GM18505 (cell line): ENCODE data around the gene PTK7.

Experiments used
- ATAC-seq: cut with Tn5 transposase; IDR thresholded peaks from one replicate; pipeline ENCODE4 v1.9.1; 2021; ENCODE audit not compliant: unreplicated experiment
- POLR2A ChIP-seq: IDR thresholded peaks from 4 replicates; pipeline ENCODE4 v1.6.1; 2011; ENCODE audit warnings: borderline replicate concordance; ENCODE audit not compliant: insufficient read depth, insufficient read length; ENCODE audit errors: extremely low read depth

Gene PTK7

GRCh38 chr6:43185391-43185985, 109.4 kb downstream of the PTK7 start:
- TF ChIP-seq POLR2A, result no peak
- ATAC-seq, result no peak

- ATAC-seq, result no peak
- TF ChIP-seq POLR2A, result no peak
These were observed 109.9 kb downstream of the PTK7 start for GRCh38 chr6:43186019-43186418.

- ATAC-seq, result no peak
- TF ChIP-seq POLR2A, result no peak
These were observed 110.6 kb downstream of the PTK7 start for GRCh38 chr6:43186706-43187105.

GRCh38 chr6:43187821-43188220, 111.7 kb downstream of the PTK7 start:
- ATAC-seq, result no peak
- no peak for TF ChIP-seq POLR2A

GRCh38 chr6:43188426-43188825, 112.3 kb downstream of the PTK7 start:
- TF ChIP-seq POLR2A, result no peak
- ATAC-seq, result no peak

- TF ChIP-seq POLR2A, result no peak
- no peak for ATAC-seq
These were observed 113.7 kb downstream of the PTK7 start for GRCh38 chr6:43189776-43190304.

- no peak for TF ChIP-seq POLR2A
- no peak for ATAC-seq
These were observed 116.8 kb downstream of the PTK7 start for GRCh38 chr6:43192911-43193310.

GRCh38 chr6:43193929-43194328, 117.8 kb downstream of the PTK7 start:
- TF ChIP-seq POLR2A, result no peak
- no peak for ATAC-seq

GRCh38 chr6:43196337-43196736, 120.2 kb downstream of the PTK7 start:
- TF ChIP-seq POLR2A, result no peak
- ATAC-seq, result no peak

- ATAC-seq, result no peak
- TF ChIP-seq POLR2A, result no peak
These were observed 123.8 kb downstream of the PTK7 start for GRCh38 chr6:43199912-43200311.

- no peak for ATAC-seq
- no peak for TF ChIP-seq POLR2A
These were observed 124.4 kb downstream of the PTK7 start for GRCh38 chr6:43200541-43200940.

GRCh38 chr6:43202451-43202850, 126.3 kb downstream of the PTK7 start:
- no peak for TF ChIP-seq POLR2A
- ATAC-seq, result no peak

GRCh38 chr6:43203029-43203717, 127.1 kb downstream of the PTK7 start:
- ATAC-seq, result no peak
- no peak for TF ChIP-seq POLR2A

- no peak for TF ChIP-seq POLR2A
- ATAC-seq, result no peak
These were observed 127.6 kb downstream of the PTK7 start for GRCh38 chr6:43203718-43204095.

GRCh38 chr6:43204271-43205105, 128.4 kb downstream of the PTK7 start:
- no peak for TF ChIP-seq POLR2A

GRCh38 chr6:43205849-43206248, 129.7 kb downstream of the PTK7 start:
- ATAC-seq, result no peak
- no peak for TF ChIP-seq POLR2A

More at GRCh38 chr6:43204271-43205105, 128.4 kb downstream of the PTK7 start:
- ATAC-seq, result no peak
